WTC11 (cell line): ENCODE data around the gene TSEN54.

Experiments
- CTCF ChIP-seq: fragments of 200-600 bp; IDR thresholded peaks from 2 replicates; pipeline ENCODE4 v1.8.0; 2022; ENCODE audit warnings: antibody characterized with exemption
- ETV6 ChIP-seq: sonication (generic); formaldehyde crosslinking; IDR thresholded peaks from 2 replicates; pipeline ENCODE4 v1.8.1; 2022; ENCODE audit warnings: mild to moderate bottlenecking, missing genetic modification reagents
- RELA ChIP-seq: sonication (generic); formaldehyde crosslinking; IDR thresholded peaks from 2 replicates; pipeline ENCODE4 v1.8.1; 2022; ENCODE audit warnings: missing genetic modification reagents, mild to moderate bottlenecking, borderline replicate concordance
- USF1 ChIP-seq: sonication (generic); formaldehyde crosslinking; IDR thresholded peaks from 2 replicates; pipeline ENCODE4 v1.8.0; 2022; ENCODE audit warnings: mild to moderate bottlenecking, missing genetic modification reagents
- ZNF317 ChIP-seq: sonication (generic); formaldehyde crosslinking; IDR thresholded peaks from 2 replicates; pipeline ENCODE4 v1.8.1; 2023; ENCODE audit warnings: low read depth, mild to moderate bottlenecking, moderate library complexity, missing genetic modification reagents, borderline replicate concordance
- TF ChIP-seq, protein P1 (sequence below): fragments of 250-450 bp; sonication (Bioruptor Pico); IDR thresholded peaks from 2 replicates; pipeline ENCODE4 v2.1.2; 2022; ENCODE audit warnings: mild to moderate bottlenecking, moderate library complexity

DNA sequence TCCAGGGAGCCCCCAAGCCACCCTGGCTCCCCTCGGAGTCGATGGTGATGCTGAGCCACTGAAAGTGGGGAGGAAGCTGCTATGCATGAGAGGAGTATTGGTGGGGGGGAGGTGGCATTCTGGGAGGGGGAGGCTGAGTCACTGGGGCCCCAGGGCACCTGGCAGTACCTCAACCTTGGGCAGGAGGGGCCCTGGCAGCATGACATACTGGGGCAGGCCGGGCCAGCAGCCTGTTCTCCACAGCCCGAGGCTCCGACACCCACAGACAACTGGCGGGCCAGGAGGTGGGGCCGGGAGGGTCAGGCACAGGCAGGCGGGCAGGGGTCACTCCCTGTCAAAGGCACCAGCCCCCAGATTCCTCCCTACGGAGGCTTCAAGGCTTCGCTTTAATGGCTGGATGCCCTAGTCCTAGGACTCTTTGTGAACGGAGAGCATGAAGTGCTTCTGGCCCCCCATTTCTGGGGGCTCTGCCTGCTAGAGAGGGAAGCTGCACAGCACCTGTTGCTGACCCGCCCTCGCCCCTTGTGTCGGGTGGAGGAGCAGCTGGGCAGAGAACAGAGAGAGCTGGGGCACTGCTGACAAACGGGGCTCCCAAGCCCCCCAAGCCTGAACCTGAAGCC lies 1.9 kb upstream of the TSEN54 start:
- TF ChIP-seq, protein P1, sequence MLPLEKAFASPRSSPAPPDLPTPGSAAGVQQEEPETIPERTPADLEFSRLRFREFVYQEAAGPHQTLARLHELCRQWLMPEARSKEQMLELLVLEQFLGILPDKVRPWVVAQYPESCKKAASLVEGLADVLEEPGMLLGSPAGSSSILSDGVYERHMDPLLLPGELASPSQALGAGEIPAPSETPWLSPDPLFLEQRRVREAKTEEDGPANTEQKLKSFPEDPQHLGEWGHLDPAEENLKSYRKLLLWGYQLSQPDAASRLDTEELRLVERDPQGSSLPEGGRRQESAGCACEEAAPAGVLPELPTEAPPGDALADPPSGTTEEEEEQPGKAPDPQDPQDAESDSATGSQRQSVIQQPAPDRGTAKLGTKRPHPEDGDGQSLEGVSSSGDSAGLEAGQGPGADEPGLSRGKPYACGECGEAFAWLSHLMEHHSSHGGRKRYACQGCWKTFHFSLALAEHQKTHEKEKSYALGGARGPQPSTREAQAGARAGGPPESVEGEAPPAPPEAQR (CRISPR knock-in tag): no peak
- TF ChIP-seq USF1 (CRISPR knock-in tag): no peak
- TF ChIP-seq RELA (CRISPR knock-in tag): no peak
- no peak for TF ChIP-seq CTCF
- TF ChIP-seq ZNF317 (CRISPR knock-in tag): no peak
- no peak for TF ChIP-seq ETV6 (CRISPR knock-in tag)
